K562 (cell line): ENCODE measurements around the gene TRIM45. TPM values are rescaled to one million over a fixed set of nuclear protein-coding genes. Genes with fewer than 3 reads are reported as not detected.

Experiments used
- microRNA counts: library from miRNA; unstranded; fragments of <30 nt; microRNA quantifications from one replicate; lab custom pipeline; 2016
- microRNA-seq: library from miRNA; unstranded; fragments of <30 nt; microRNA quantifications from one replicate; pipeline ENCODE4, GENCODE V29; 2018; ENCODE audit warnings: borderline microRNAs expressed
- polyA plus RNA-seq, 8 experiments: library from polyadenylated mRNA; depleted of rRNA in 4 of 8; stranded (reverse) in 5 of 8; unstranded in 3 of 8; fragments of >200 nt; fragmentation: Nextera tagmentation in 2 of 8; fragmentation: Illumina TruSeq in 1 of 8; extraction: Ambion mirVana in 2 of 8; extraction: Trizol in 1 of 8; gene quantifications; 2 replicates each; pipeline versions ENCODE4 v1.2.1 to v1.2.3, GENCODE V29; 2011 to 2014; ENCODE audit warnings: inconsistent platforms in 1 of 8, missing spikeins in 1 of 8
- small RNA-seq: library from RNA; depleted of rRNA; stranded (forward); fragments of <200 nt; gene quantifications from one replicate; pipeline ENCODE3, GENCODE V24; 2014
- total RNA-seq, 7 experiments: library from RNA; depleted of rRNA in 6 of 7; stranded (reverse); fragments of >200 nt in 6 of 7; fragmentation: Illumina TruSeq in 2 of 7; extraction: Trizol in 2 of 7; gene quantifications; 2 replicates each; pipeline versions ENCODE4 v1.2.1 to v1.2.3, GENCODE V29; 2011 to 2021; ENCODE audit warnings: low replicate concordance in 1 of 7
- TF ChIP-seq, protein P1 (sequence below), 2 experiments: fragments of 450-650 bp; IDR thresholded peaks; 2 replicates each; pipeline ENCODE4 v1.6.1; 2018; ENCODE audit warnings: mild to moderate bottlenecking in 2 of 2, low read depth in 1 of 2; ENCODE audit not compliant: partially characterized antibody in 2 of 2

TRIM45 gene
- total and polyA plus RNA-seq, 9 of the 15 experiments (the other 6 are each of a cell fraction or from before 2014, with no cell fraction given), result 1.9 to 6.2 (median 3.6) TPM

DNA sequence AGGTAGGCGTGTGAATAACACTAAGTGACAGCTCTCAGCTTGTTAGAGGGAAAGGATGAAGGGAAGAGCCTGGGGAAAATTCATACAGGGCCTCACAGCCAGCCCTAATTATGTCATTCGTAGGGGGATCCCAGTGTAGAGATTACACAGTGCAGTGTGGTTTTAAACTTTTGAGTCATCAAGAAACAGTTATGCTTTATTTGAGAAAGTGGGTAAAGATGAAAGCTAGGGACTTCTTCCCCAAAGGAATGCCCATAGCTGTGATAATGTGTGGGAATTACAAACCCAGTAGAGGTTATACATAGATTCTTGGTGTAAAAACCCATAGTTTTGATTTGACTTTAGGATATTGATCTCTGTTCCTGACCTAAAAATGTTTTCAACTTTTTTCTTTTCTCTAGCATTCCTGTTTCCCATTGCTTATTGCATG is 59.5 kb downstream of the TRIM45 start (continued):
- TF ChIP-seq, protein P1, sequence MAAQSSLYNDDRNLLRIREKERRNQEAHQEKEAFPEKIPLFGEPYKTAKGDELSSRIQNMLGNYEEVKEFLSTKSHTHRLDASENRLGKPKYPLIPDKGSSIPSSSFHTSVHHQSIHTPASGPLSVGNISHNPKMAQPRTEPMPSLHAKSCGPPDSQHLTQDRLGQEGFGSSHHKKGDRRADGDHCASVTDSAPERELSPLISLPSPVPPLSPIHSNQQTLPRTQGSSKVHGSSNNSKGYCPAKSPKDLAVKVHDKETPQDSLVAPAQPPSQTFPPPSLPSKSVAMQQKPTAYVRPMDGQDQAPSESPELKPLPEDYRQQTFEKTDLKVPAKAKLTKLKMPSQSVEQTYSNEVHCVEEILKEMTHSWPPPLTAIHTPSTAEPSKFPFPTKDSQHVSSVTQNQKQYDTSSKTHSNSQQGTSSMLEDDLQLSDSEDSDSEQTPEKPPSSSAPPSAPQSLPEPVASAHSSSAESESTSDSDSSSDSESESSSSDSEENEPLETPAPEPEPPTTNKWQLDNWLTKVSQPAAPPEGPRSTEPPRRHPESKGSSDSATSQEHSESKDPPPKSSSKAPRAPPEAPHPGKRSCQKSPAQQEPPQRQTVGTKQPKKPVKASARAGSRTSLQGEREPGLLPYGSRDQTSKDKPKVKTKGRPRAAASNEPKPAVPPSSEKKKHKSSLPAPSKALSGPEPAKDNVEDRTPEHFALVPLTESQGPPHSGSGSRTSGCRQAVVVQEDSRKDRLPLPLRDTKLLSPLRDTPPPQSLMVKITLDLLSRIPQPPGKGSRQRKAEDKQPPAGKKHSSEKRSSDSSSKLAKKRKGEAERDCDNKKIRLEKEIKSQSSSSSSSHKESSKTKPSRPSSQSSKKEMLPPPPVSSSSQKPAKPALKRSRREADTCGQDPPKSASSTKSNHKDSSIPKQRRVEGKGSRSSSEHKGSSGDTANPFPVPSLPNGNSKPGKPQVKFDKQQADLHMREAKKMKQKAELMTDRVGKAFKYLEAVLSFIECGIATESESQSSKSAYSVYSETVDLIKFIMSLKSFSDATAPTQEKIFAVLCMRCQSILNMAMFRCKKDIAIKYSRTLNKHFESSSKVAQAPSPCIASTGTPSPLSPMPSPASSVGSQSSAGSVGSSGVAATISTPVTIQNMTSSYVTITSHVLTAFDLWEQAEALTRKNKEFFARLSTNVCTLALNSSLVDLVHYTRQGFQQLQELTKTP (IDR thresholded peaks at IDR 0.05; ENCODE audit: low read depth in 1 of 2, partially characterized antibody in 2 of 2), result no peak

MicroRNAs within 50 kb of the gene (microRNA counts, 767-probe panel; counts per million panel counts)
- microRNA hsa-miR-942 (lab: Ali Mortazavi, UCI), result 1,510 counts per million, percentile 37 among the panel's probes with 10 or more counts

Small RNAs within 50 kb of the gene (microRNA-seq; reads per million reads assigned to microRNA genes)
- 175 reads per million, percentile 83 among the genes with 10 or more reads in this experiment for gene MIR942

Small RNAs within 50 kb of the gene (small RNA-seq; reads per million reads assigned to genes)
- gene MIR942, result 20.5 reads per million, percentile 97 among the genes with 10 or more reads in this experiment

Other genes with a start within 250 kb of the TRIM45 start
- gene PTGFRN, start 211.8 kb downstream of the TRIM45 start, total RNA-seq (2014; rRNA removed), result 22.4 and 26.2 TPM in 2 replicates
- 22.5 and 24.9 TPM in 2 replicates for gene PTGFRN, start 211.8 kb downstream of the TRIM45 start, total RNA-seq (2014; rRNA removed; fragmentation: Illumina TruSeq; extraction: Trizol)
- gene PTGFRN, start 211.8 kb downstream of the TRIM45 start, total RNA-seq (2015; rRNA removed; fragmentation: Illumina TruSeq; extraction: Trizol), result 26.2 and 27.1 TPM in 2 replicates
- 29.7 and 33.1 TPM in 2 replicates for gene PTGFRN, start 211.8 kb downstream of the TRIM45 start, total RNA-seq (2021)
- gene PTGFRN, start 211.8 kb downstream of the TRIM45 start, polyA plus RNA-seq (2011; rRNA removed), result 25.7 and 25.8 TPM in 2 replicates
- gene PTGFRN, start 211.8 kb downstream of the TRIM45 start, polyA plus RNA-seq (2014; fragmentation: Illumina TruSeq; extraction: Trizol), result 21.0 and 21.3 TPM in 2 replicates
- 10 to 100 TPM; 17.3 to 26.5 TPM for gene PTGFRN, start 211.8 kb downstream of the TRIM45 start, polyA plus RNA-seq (2014; fragmentation: Nextera tagmentation; extraction: Ambion mirVana)
- gene PTGFRN, start 211.8 kb downstream of the TRIM45 start, polyA plus RNA-seq (2014; rRNA removed), result 19.4 and 28.1 TPM in 2 replicates
- gene CD101, start 120.0 kb downstream of the TRIM45 start, total RNA-seq (2014; rRNA removed), result 0.18 and 0.20 TPM in 2 replicates
- 0.18 and 0.32 TPM in 2 replicates for gene CD101, start 120.0 kb downstream of the TRIM45 start, total RNA-seq (2014; rRNA removed; fragmentation: Illumina TruSeq; extraction: Trizol)
- gene CD101, start 120.0 kb downstream of the TRIM45 start, total RNA-seq (2015; rRNA removed; fragmentation: Illumina TruSeq; extraction: Trizol), result 0.53 and 1.0 TPM in 2 replicates
- gene CD101, start 120.0 kb downstream of the TRIM45 start, total RNA-seq (2021), result 0.35 and 0.36 TPM in 2 replicates
- 0.35 and 0.77 TPM in 2 replicates for gene CD101, start 120.0 kb downstream of the TRIM45 start, polyA plus RNA-seq (2011; rRNA removed)
- gene CD101, start 120.0 kb downstream of the TRIM45 start, polyA plus RNA-seq (2014; fragmentation: Illumina TruSeq; extraction: Trizol), result 0.79 and 1.1 TPM in 2 replicates
- under 1 TPM; 0.18 to 0.20 TPM for gene CD101, start 120.0 kb downstream of the TRIM45 start, polyA plus RNA-seq (2014; fragmentation: Nextera tagmentation; extraction: Ambion mirVana)
- 0.04 and 0.08 TPM in 2 replicates for gene CD101, start 120.0 kb downstream of the TRIM45 start, polyA plus RNA-seq (2014; rRNA removed)
- gene TTF2, start 61.4 kb downstream of the TRIM45 start, total RNA-seq (2014; rRNA removed), result 36.1 and 36.2 TPM in 2 replicates
- gene TTF2, start 61.4 kb downstream of the TRIM45 start, total RNA-seq (2014; rRNA removed; fragmentation: Illumina TruSeq; extraction: Trizol), result 61.5 and 69.2 TPM in 2 replicates
- 40.0 and 46.1 TPM in 2 replicates for gene TTF2, start 61.4 kb downstream of the TRIM45 start, total RNA-seq (2015; rRNA removed; fragmentation: Illumina TruSeq; extraction: Trizol)
- 62.5 and 63.3 TPM in 2 replicates for gene TTF2, start 61.4 kb downstream of the TRIM45 start, total RNA-seq (2021)
- gene TTF2, start 61.4 kb downstream of the TRIM45 start, polyA plus RNA-seq (2011; rRNA removed), result 71.1 and 77.3 TPM in 2 replicates
- 36.0 and 42.1 TPM in 2 replicates for gene TTF2, start 61.4 kb downstream of the TRIM45 start, polyA plus RNA-seq (2014; fragmentation: Illumina TruSeq; extraction: Trizol)
- 10 to 100 TPM in 1 of 2 experiments, 1 to 10 TPM in 1; 9.4 to 10.5 TPM for gene TTF2, start 61.4 kb downstream of the TRIM45 start, polyA plus RNA-seq (2014; fragmentation: Nextera tagmentation; extraction: Ambion mirVana)
- gene TTF2, start 61.4 kb downstream of the TRIM45 start, polyA plus RNA-seq (2014; rRNA removed), result 36.6 and 41.3 TPM in 2 replicates
- not detected in 2 replicates for gene VTCN1, start 89.2 kb upstream of the TRIM45 start, total RNA-seq (2014; rRNA removed)
- not detected in 2 replicates for gene VTCN1, start 89.2 kb upstream of the TRIM45 start, total RNA-seq (2014; rRNA removed; fragmentation: Illumina TruSeq; extraction: Trizol)
- not detected in 2 replicates for gene VTCN1, start 89.2 kb upstream of the TRIM45 start, total RNA-seq (2015; rRNA removed; fragmentation: Illumina TruSeq; extraction: Trizol)
- gene VTCN1, start 89.2 kb upstream of the TRIM45 start, total RNA-seq (2021), result not detected in 2 replicates
- gene VTCN1, start 89.2 kb upstream of the TRIM45 start, polyA plus RNA-seq (2011; rRNA removed), result not detected in 2 replicates
- gene VTCN1, start 89.2 kb upstream of the TRIM45 start, polyA plus RNA-seq (2014; fragmentation: Illumina TruSeq; extraction: Trizol), result not detected in 2 replicates
- not detected for gene VTCN1, start 89.2 kb upstream of the TRIM45 start, polyA plus RNA-seq (2014; fragmentation: Nextera tagmentation; extraction: Ambion mirVana)
- not detected in 2 replicates for gene VTCN1, start 89.2 kb upstream of the TRIM45 start, polyA plus RNA-seq (2014; rRNA removed)
- gene MAN1A2, start 245.7 kb upstream of the TRIM45 start, total RNA-seq (2014; rRNA removed), result 16.9 and 18.7 TPM in 2 replicates
- gene MAN1A2, start 245.7 kb upstream of the TRIM45 start, total RNA-seq (2014; rRNA removed; fragmentation: Illumina TruSeq; extraction: Trizol), result 31.5 and 34.8 TPM in 2 replicates
- gene MAN1A2, start 245.7 kb upstream of the TRIM45 start, total RNA-seq (2015; rRNA removed; fragmentation: Illumina TruSeq; extraction: Trizol), result 35.3 and 38.4 TPM in 2 replicates
- 31.3 and 31.5 TPM in 2 replicates for gene MAN1A2, start 245.7 kb upstream of the TRIM45 start, total RNA-seq (2021)
- 17.8 and 18.4 TPM in 2 replicates for gene MAN1A2, start 245.7 kb upstream of the TRIM45 start, polyA plus RNA-seq (2011; rRNA removed)
- 22.2 and 23.3 TPM in 2 replicates for gene MAN1A2, start 245.7 kb upstream of the TRIM45 start, polyA plus RNA-seq (2014; fragmentation: Illumina TruSeq; extraction: Trizol)
- gene MAN1A2, start 245.7 kb upstream of the TRIM45 start, polyA plus RNA-seq (2014; fragmentation: Nextera tagmentation; extraction: Ambion mirVana), result 1 to 10 TPM; 4.2 to 4.6 TPM
- gene MAN1A2, start 245.7 kb upstream of the TRIM45 start, polyA plus RNA-seq (2014; rRNA removed), result 10.1 and 11.9 TPM in 2 replicates